HG02571 (cell line): ENCODE measurements around the gene NUP210L.
"Not testable (repeated sequence)": the region's sequence is repeated elsewhere in the genome, so short reads cannot be mapped to it uniquely, and the experiment has no call there.

Experiments used
- ATAC-seq: cut with Tn5 transposase; IDR thresholded peaks from one replicate; pipeline ENCODE4 v1.9.1; 2021; ENCODE audit warnings: mild to moderate bottlenecking, moderate library complexity; ENCODE audit not compliant: unreplicated experiment

Gene NUP210L

DNA sequence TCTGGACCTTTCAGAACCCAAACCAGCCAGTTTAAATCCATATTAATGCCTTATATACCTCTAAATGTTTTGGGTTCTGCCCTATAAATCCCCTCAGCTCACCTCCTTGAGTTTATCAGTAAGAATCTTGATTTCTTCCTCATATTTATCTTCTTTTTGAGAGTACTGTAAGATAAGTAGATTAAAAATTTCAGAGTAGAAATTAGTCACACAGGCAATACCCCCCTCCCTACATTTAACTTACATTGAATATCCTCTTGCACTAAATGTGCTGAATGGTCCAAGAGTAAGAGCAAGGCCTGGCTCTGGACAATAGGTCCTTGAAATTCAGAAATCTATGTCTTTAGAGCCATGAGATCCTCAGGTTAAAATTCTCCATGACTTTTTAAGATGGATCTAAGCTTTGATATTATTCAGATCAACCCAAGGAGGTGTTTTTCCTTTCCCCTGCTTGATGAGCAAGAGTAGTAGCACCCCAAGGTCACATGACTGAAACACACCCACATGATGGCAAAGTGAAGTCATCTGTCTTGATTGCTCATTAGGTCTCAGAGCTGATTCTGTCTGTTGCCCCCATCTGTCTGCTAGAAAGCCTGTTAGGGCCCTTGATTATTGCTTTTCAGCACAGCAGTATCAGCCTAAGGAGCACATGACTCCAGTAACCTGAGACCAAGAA lies 15.8 kb upstream of the NUP210L start:
- no peak for ATAC-seq

DNA sequence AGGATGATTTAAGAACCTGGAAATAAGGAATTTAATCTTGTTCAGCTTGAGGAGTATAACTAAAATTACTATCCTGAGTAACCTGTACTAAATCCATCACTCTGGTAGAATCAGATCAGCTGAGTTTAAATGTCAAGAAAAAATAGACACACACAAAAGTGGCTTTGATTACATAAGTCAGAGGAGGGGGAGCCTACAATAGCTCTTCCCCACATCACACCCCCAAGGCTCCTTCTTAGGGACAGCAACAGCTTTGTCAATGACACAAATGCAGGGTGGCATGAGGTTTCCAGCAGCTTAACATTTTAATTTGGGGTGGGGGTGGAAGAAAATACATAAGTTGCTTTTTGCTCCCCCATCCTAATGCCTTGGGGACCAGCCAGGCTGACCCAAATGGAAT lies 12.6 kb upstream of the NUP210L start:
- no peak for ATAC-seq

DNA sequence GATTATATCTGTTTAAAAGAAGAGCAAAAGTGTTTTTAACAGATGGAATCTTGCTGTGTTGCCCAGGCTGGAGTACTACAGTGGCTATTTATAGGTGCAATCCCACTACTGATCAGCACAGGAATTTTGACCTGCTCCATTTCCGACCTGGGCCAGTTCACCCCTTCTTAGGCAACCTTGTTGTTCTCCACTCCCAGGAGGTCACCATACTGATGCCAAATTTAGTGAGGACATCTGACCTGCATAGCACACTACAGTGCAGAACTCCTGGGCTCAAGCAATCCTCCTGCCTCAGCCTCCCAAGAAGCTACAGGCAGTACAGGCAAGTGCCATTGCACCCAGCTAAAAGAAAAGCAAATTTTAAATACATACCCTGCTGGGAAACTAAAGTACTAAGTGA lies 11.3 kb upstream of the NUP210L start:
- ATAC-seq: no peak

DNA sequence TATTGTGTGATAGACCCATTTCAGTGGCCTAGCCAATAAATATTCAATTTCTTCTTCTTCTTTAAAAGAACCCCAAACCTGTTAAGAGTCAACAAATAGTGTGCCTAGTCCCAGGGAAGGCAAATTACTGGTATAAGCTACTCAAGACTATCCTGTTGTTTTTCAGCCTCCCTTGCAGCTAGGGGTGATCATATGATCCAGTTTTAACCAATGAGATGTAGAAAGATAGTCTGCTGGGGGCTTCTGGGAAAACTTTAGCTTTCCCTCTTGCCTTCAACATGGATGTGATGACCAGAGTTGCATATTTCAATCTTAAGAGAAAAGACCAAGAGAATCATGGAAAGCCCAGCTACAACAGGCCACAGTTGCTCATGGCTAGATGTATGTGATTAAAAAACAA lies 4.7 kb upstream of the NUP210L start:
- ATAC-seq: no peak

DNA sequence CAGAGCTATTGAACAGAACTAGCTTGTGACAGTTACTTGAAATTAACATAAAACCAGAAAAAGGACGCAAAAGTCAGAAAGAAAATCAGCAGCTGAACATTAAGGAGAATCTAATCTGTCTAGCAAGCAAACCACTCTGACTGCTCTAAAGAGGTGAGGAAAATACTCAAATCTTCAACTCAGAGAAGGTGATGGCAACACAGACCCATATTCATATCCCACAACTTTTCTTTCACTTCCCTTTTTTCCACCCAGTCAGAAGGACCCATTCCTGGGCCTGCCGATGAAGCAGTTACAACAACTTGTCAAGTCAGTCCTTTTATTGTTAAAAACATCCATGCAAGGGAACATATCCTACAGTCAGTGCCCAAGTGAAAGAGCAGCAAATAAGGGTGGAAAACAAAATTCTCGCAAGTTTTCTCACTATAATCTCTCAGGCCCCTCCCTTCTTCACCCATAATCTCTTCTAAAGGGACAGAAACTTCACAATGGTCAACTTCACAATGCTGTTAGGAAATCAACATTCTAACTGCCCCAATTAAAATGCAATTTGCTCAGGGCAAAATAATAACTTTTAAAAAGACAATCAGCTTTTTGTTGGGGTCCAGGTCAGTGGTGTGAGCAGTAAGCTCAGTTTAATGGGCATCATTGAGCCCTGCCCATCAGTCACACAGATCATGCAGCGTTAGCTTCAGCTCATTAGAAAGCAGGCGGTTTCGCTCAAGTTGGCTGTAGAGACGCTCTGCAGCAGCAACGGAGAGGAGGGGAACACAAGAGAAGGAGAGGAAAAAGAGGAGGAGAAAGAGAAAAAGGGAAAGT lies 3.6 kb upstream of the NUP210L start:
- ATAC-seq: no peak

DNA sequence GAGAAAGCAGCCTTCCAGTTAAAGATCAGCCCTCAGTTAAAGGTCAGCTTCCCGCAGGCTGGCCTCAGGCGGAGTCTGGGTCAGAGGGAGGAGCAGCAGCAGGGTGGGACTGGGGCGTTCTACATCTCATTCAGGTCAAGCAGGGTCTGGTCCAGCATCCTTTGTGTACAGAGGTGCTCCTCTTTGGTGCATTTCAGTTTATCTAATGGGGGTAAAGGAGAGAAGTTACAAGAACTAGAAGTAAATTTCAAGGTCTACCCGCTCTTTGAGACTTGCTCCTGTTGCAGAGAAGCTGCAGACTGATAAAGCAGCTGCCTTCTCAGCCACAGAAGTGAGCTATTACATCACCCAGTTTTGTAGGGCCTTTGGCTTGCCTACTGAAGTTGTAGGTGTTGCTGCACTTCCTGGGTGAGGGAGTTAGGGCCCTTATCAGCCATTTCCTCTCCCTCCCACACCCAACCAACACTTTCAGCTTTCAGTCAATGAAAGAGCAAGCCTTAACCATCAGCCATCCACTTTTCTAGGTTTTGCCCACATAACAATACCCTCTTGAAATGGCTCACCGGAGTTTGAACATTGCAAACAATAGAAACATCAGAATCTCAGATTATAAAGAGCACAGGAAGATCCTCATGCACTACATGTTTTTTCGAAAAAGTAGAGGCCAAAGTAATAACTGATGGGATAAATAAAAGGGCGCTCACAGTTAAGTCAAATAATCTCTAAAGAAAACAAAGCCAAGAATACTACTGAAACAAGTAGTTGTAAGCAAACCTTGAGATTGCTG lies 2.8 kb upstream of the NUP210L start:
- ATAC-seq: peak; percentile 70

DNA sequence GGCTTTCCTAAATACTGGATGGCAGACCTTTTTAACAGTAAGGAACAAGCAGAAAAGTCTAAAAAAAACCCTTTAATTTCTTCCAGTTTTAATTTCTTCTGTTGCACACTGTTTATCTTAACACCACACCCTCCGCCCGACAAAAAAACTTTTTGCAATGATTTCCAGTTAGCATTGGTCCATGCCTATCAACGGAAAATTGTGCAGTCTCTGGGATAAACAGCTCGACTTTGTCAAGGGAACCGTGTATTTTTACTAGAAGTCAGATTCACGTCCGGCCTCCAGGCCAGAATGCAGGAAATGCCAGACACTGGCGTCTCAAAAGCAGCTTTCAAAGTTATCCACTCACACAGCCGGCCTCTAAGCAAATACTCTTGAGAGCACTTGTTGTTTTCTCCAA lies 378 bp upstream of the NUP210L start:
- no peak for ATAC-seq

DNA sequence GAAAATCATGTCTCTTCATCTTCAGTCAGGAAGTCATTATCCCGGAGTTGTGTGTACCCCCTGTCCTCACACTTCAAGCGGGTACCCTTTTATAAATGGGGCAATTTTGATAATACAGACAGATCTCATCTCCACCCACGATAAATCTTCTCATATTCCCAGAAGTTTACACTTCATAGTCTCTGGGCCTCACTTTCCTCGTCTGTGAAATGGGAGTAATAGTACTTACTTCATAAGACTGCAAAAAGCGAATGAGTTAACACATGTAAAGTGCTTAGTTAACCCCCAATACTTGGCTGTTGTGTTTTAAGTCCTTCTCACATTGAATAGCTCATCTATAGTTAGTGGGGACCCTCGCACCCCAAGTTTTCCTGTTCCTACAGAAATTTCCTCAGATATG lies 820 bp downstream of the NUP210L start:
- no peak for ATAC-seq

DNA sequence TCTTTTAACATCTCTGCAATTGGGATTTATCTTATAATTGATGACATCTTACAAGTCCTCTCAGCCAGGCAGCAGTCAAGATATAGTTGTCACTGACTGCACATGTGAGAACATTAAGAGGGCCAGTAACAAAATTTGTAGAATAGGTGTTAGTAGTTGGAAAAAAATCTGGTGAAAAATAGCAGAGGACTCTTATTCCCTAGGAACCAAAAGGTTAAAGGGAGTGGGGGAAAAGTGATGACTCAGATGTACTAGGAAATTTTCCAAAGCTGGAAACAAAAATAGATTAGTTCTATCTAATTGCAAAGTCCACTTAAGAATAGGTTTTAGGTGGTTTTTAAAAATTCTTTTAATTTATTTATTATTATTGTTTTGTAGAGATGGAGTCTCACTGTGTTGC lies 3.6 kb downstream of the NUP210L start:
- no peak for ATAC-seq

DNA sequence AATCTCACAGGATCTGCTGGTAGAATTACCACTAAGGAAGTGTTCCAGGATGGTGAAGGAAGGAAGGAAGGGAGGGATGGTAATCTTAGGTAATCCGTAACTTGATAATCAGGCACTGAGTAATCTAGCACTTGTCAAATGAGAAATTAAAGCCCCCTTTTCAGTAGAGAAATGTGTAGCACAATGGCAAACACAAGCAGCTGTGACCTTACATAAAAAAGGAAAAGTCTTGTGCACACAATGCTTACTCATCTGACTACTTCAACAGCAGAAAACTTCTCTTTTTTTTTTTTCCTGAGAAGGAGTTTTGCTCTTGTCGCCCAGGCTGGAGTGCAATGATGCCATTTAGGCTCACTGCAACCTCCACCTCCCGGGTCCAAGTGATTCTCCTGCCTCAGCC lies 6.1 kb downstream of the NUP210L start:
- no peak for ATAC-seq

DNA sequence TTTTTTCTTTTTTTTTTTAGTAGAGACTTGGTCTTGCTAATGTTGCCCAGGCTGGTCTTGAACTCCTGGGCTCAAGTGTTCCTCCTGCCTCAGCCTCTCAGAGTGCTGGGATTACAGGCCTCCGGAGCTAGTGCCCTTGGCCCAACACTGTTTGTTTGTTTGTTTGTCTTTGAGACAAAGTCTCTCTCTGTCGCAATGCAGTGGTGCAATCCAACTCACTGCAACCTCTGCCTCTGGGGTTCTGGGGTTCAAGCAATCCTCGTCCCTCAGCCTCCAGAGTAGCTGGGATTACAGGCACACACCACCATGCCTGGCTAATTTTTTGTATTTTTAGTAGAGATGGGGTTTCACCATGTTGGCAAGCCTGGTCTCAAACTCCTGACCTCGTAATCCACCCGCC lies 7.4 kb downstream of the NUP210L start:
- ATAC-seq: not testable (repeated sequence)

DNA sequence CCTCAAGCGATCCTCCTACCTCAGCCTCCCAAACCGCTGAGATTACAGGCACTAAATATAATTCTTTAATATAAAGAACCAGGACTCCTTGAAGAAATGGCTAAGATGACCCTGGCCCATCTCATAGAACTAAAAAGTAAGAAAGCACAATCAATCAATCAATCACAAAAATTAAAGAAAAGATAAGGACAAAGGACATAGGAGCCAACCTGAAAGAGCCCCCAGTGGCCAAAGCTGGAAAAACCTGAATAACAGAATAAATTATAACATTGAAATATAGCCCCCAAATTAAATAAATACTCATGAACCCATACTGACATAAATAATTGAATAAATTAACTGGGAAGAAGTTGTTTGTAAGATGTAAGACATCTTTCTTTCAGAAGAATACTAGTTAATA lies 8.9 kb downstream of the NUP210L start:
- no peak for ATAC-seq

DNA sequence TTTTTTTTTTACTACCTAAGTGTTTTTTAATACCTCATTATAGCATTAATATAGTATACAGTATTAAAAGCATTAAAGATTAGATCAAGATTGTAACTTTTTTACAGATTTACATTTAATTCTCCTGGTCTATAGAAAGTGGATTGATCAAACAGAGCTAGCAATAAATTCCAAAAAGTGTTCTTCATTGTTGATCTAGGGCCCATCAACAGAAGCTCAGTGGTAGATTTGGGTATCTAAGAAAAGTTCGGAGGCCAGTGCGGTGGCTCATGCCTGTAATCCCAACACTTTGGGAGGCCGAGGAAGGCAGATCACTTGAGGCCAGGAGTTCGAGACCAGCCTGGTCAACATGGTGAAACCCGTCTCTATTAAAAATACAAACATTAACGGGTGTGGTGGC lies 12.5 kb downstream of the NUP210L start:
- no peak for ATAC-seq

DNA sequence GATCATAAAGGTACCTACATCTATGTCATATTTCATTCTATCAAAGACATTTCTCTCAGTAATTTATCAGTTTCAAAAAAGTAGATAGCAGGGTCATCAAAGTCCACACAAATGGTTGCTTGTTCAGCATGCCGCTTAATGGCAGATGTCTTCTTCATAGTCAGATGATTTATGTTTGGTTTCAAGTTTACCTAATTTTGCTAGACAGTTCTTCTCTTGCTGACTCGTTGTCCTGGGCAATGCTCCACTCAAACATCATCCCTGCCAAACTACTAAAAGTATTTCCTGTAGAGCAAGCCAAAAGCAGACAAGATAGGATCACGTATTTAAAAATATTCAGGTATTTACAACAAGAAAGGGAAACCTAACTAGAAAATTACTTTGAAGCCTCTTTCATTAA lies 13.6 kb downstream of the NUP210L start:
- no peak for ATAC-seq

DNA sequence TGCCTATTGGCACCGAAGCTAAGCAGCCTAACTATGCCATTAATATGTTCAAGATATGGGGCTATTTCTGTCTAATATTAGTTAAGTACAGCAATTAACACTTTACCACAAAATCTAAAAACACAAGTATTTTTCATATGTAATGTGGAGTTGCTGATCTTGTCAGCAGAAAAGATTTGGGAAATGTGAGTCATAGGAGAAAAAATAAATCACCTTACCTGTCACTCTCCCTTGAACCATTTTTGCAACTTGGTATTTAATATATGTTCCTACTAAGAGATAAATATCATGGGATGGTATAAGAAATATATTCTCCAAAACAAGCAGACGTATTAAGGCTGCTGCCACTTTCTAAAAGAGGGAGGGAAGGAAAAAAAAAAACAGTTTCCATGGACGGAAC lies 17.0 kb downstream of the NUP210L start:
- ATAC-seq: no peak

DNA sequence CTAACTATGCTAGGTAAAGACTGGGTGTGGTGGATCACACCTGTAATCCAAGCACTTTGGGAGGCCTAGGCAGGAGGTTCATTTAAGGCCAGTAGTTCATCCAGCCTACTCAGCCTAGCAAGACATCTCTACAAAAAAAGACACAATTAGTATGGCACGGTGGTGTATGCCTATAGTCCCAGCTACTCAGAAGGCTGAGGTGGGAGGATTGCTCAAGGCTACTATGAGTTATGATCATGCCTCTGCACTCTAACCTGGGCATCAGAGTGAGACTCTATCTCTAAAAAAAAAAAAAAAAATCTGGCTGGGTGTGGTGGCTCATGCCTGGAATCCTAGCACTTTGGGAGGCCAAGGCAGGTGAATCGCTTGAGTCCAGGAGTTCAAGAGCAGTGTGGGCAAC lies 21.6 kb downstream of the NUP210L start:
- no peak for ATAC-seq

DNA sequence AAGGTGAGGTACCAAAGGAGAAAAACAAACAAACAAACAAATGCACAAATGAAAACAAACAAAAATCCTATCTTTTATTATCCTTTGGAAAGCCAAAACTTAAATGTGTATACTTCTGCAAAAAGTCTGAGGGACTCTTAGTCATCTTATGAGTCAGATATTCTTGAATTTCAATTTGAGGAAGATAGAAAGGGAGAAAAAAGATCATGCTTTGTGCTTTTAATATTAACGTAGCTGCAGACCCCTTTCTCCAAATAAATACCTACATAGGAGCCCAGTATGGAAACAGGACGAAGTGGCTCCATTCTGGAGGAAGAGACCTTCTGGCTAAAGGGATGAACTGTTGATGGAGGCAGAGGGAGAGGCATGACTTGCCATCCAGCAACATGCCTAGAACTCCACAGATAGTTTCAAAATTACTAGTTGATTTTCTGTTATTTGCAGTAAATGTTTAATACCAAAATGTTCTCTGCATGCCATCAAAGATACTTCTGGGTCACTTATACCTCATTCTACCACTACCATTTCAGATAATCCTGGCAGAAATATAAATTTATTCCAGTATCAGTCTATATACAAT lies 25.4 kb downstream of the NUP210L start:
- ATAC-seq: no peak

DNA sequence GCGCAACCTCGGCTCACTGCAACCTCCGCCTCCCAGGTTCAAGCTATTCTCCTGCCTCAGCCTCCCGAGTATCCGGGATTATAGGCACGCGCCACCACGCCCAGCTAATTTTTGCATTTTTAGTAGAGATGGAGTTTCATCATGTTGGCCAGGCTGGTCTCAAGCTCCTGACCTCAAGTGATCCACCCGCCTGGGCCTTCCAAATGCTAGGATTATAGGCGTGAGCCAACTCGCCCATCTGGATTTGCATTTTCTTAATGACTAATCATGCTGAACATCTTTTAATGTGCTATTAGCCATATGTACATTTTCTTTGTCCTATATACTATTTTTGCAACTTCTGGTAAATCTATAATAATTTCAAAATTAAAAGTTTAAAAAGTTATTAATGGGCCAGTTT lies 31.7 kb downstream of the NUP210L start:
- ATAC-seq: not testable (repeated sequence)

DNA sequence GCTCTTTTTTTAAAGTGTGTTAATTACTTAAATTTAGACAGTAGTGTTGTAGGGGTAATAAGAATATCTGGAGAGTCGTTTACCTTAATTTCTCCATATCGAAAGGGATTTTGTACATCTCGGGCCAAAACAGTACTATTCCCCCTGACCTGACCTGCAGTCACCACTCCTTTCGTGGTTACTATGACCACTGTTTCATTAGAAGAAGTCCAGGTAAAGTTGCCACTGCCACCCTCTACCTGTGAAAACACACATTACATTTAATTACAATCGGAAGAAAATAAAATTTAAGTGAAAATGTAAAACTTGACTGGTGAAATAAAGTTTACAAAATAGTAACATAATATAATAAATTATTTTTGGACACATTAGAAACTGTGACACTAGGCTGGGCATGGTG lies 37.2 kb downstream of the NUP210L start:
- no peak for ATAC-seq

DNA sequence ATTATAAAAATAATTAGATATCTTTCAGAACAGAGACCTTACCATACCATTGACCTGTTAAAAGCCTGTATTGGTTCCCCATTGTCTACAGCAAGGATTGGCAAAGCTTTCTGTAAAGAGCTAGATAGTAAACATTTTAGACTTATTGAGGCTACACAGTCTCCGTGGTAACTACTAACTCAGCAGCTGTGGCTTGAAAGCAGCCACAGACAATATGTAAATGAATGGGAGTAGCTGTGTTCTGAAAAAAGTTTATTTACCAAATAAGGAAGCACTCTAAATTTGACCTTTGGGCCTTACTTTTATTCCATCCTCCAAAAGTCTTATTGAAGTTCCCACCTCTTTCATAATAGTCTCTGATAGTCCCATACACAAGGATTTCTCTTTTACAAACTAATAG lies 39.7 kb downstream of the NUP210L start:
- ATAC-seq: no peak

DNA sequence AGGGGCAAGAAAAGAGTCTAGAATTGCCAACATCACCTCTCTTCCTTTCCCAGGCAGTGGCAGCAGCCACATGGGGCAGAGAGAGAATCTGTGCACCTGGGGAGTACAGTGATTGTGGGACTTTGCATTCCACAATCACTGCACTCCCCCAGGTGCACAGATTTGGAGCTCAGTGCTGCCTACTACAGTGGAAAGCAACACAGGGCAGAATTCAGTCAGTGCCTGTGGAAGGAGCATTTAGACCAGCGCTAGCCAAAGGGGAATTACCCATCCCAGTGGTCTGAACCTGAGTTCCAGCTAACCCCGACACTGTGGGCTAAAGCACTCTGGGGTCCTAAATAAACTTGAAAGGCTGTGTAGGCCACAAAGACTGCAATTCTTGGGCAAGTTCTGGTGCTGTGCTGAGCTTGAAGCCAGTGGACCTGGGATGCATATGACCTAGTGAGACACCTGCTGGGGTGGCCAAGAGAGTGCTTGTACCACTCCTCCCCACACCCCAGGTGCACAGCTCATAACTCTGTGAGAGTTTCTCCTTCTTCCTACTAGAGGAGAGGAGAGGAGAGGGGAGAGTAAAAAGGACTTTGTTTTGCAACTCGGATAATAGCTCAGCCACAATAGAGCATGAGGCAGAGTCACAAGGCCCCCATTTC lies 50.3 kb downstream of the NUP210L start:
- no peak for ATAC-seq
